Heart left ventricle (tissue), 13 donors: Measurements from ENCODE around the gene KIAA1217.

Source experiments
- POLR2A ChIP-seq, 2 donors: fragments of 450-650 bp; IDR thresholded peaks; one replicate each; pipeline ENCODE4 v1.6.1; 2017; ENCODE audit warnings: antibody characterized with exemption in 2 of 2, mild to moderate bottlenecking in 2 of 2, moderate library complexity in 2 of 2
- TF ChIP-seq, protein P1 (sequence below), 12 donors: fragments of 200-600 bp; sonication (generic) in 4 of 12; IDR thresholded peaks; one replicate each; pipeline versions ENCODE4 v1.5.0 to v1.8.0; 2018 to 2022; ENCODE audit warnings: antibody characterized with exemption in 12 of 12, mild to moderate bottlenecking in 5 of 12
- donor health status: ischemic (EF 13 %, LVEDD 7.1; RV severe dilation, severe dysfunction).
- donor health status: DM: no; HTN: yes; CAD: no.
- donor health status: DM: no; HTN: no; CAD: no.
- donor health status: ischemic (EF 25% LVEDD 6.9; RV normal size, moderate dysfunction).
- donor health status: ischemic (EF 25% LVEDD 5.7; RV mildly dilated, moderate dysfunction).
- donor health status: ischemic (EF 35%, LVEDD 5.7; RV mildly dilated, moderate dysfunction).
- donor health status: nonischemic (EF 11% LVEDD 7.7; RV severe dilation, severe dysfunction).
- donor health status: DM: yes; HTN: yes; CAD: no.
- donor health status: PGD.
- donor health status: ischemic (EF 29% LVEDD 5.4; RV normal size, mild dysfunction).
- donor health status: nonischemic (EF 23%, LVEDD 6.1; RV moderate dilation, normal function).

GRCh38 chr10:24457661-24458318 is 248.9 kb downstream of the KIAA1217 start:
- TF ChIP-seq, protein P1, sequence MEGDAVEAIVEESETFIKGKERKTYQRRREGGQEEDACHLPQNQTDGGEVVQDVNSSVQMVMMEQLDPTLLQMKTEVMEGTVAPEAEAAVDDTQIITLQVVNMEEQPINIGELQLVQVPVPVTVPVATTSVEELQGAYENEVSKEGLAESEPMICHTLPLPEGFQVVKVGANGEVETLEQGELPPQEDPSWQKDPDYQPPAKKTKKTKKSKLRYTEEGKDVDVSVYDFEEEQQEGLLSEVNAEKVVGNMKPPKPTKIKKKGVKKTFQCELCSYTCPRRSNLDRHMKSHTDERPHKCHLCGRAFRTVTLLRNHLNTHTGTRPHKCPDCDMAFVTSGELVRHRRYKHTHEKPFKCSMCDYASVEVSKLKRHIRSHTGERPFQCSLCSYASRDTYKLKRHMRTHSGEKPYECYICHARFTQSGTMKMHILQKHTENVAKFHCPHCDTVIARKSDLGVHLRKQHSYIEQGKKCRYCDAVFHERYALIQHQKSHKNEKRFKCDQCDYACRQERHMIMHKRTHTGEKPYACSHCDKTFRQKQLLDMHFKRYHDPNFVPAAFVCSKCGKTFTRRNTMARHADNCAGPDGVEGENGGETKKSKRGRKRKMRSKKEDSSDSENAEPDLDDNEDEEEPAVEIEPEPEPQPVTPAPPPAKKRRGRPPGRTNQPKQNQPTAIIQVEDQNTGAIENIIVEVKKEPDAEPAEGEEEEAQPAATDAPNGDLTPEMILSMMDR (IDR thresholded peaks at IDR 0.05): no peak
- TF ChIP-seq POLR2A (IDR thresholded peaks at IDR 0.05): no peak
